IPS DF 6.9 (cell line): ENCODE data around the gene ATAD1.
A peak's percentile ranks its signal among the peaks of the same experiment; 100 is the strongest.

Experiments used
- DNase-seq: peaks from one replicate; pipeline ENCODE4 v3.0.0-alpha.2; 2013; ENCODE audit warnings: low read depth, low spot score
- H3K27ac ChIP-seq: one replicate; pipeline ENCODE4 v1.5.1; 2013; ENCODE audit warnings: low read length, control low read depth
- H3K27me3 ChIP-seq: 2 replicates; pipeline ENCODE4 v1.6.1; 2013; ENCODE audit warnings: mild to moderate bottlenecking, low read length; ENCODE audit not compliant: control insufficient read depth, insufficient read depth
- H3K36me3 ChIP-seq: 2 replicates; pipeline ENCODE4 v1.6.1; 2013; ENCODE audit warnings: low read length; ENCODE audit not compliant: control insufficient read depth, insufficient read depth
- H3K4me1 ChIP-seq: 2 replicates; pipeline ENCODE4 v1.6.1; 2013; ENCODE audit warnings: low read length; ENCODE audit not compliant: control insufficient read depth, insufficient read depth
- H3K4me3 ChIP-seq: 2 replicates; pipeline ENCODE4 v1.5.1; 2013; ENCODE audit warnings: mild to moderate bottlenecking, low read length
- H3K9me3 ChIP-seq: 2 replicates; pipeline ENCODE4 v1.6.1; 2013; ENCODE audit warnings: low read length, inconsistent platforms; ENCODE audit not compliant: control insufficient read depth, insufficient read depth
- WGBS: extraction: QIAGEN DNeasy Blood & Tissue Kit; methylation state at CpG from one replicate; pipeline ENCODE4 v1.1.7; 2013; ENCODE audit warnings: mixed read lengths, missing lambda C conversion rate; ENCODE audit not compliant: insufficient read length, insufficient coverage; 5-methylcytosine and 5-hydroxymethylcytosine counted together

ATAD1 gene

DNA sequence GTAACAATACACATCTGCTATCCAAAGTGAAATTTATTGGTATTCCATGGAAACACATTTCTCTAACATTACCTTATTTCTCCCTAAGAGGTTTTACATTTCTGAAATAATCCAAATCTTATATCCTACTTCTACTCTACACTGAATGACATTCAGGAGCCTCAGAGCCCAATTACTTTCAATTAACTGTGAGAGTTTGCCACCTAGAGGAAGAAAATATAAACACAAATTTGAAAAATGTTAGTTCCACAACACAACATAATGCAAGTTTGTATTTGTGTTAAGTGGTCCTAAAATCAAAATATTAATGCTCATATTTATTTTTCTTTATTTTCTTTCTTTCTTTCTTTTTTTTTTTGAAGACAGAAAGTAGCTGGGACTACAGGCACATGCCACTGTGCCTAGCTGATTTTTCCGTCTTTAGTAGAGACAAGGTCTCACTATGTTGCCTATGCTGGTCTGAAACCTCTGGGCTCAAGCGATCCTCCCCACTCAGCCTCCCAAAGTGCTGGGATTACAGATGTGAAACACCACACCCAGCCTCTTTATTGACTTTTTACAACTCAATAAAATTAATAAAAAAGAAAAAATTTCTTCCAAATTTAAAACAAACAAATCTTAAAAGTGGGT is 46.0 kb downstream of the ATAD1 start:
- H3K4me3 ChIP-seq, result no peak overlapping the region
- H3K9me3 ChIP-seq, result no peaks in the 10 kb centered on the region
- no peak overlapping the region for H3K27ac ChIP-seq
- peaks cover 1% of the 10 kb centered on the region; the same call in 1 of the 2 replicates for H3K4me1 ChIP-seq
- H3K27me3 ChIP-seq, result no peaks in the 10 kb centered on the region
- DNase-seq, result no peak
- H3K36me3 ChIP-seq, result no peaks in the 10 kb centered on the region
- no CpG with 5 or more reads among the region's 2 CpGs for WGBS

DNA sequence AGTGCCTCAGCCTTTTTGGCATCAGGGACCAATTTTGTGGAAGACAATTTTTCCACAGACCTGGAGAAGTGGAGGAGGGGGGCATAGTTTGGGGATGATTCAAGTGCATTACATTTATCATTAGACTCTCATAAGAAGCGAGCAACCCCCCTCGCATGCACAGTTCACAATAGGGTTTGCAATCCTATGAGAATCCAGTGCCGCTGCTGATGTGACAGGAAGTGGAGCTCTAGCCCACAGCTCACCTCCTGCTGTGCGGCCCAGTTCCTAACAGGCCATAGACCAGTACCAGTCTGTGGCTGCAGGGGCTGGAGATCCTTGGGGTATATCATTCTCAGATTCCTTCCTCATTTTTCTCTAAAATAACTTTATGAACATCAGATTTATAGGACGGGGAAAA is 50.8 kb downstream of the ATAD1 start:
- Histone ChIP-seq H3K27ac (no peak overlapping the region), H3K4me3 (no peak overlapping the region), H3K9me3 (no peaks in the 10 kb centered on the region), H3K36me3 (no peaks in the 10 kb centered on the region), H3K27me3 (no peaks in the 10 kb centered on the region), H3K4me1 (0 out of 2 replicates have a peak, but pooled peaks cover 1% of the 10 kb centered on the region)
- peak; percentile 37 for DNase-seq
- no CpG with 5 or more reads among the region's 5 CpGs for WGBS

DNA sequence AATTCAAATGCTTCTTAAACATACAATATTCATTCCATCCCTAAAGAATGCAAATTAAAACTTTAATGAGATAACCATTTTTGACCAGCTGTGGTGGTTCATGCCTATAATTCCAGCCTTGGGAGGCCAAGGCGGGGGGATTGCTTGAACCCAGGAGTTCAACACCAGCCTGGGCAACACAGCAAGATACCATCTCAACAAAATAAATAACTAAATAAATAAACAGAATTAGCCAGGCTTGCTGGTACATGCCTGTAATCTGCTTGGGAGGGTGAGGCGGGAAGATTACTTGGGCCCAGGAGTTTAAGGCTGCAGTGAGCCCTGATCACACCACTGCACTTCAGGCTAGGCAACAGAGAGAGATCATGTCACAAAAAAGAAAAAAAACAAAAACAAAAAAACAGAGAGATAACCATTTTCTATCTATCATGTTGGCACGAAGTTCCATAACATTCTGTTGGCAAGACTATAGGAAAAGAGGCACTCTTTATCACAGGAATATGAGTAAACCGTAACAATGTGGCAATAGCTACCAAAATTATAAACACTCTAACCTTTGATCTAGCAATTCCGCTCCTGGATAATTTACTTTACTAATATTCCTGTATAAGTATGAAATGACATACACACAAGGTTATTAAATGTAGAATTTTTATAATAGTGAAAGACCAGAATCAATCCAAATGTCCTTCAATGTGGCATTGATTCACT is 52.2 kb downstream of the ATAD1 start:
- WGBS, result no CpG with 5 or more reads among the region's 5 CpGs
- Histone ChIP-seq H3K4me3 (no peak overlapping the region), H3K27me3 (no peaks in the 10 kb centered on the region), H3K4me1 (0 out of 2 replicates have a peak, but pooled peaks cover 1% of the 10 kb centered on the region), H3K9me3 (no peaks in the 10 kb centered on the region), H3K27ac (no peak overlapping the region), H3K36me3 (no peaks in the 10 kb centered on the region)
- DNase-seq, result no peak

DNA sequence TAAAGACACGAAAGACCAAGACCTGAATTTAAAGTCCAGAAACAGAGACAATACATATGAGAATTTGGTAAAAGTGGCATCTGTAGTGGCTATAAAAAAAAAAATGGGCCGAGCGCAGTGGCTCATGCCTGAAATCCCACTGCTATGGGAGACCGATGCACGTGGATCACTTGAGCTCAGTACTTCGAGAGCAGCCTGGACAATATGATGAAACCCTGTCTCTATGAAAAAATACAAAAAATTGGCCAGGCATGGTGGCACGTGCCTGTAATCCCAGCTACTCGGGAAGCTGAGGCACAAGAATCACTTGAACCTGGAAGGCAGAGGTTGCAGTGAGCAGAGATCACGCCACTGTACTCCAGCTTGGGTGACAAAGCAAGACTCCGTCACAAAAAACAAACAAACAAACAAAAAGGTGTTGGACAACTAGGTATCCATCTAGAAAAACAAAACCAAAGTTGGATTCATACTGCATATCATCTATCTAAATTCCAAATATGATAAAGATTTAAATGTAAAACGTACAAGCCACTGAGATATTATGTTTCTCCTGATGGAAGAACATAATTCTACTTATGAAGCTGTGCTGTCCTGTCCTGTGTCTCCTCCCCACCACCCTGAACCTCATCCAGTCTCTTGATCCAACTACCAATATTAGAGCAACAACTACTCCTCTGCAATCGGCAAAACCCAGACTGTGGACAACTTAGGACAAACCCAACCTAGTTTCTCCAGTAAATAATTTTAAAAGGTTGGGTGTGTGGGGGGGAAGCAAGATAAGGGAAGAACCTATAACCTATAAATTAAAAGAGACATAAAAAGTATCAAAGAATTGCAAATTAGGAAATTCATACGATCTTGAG is 53.7 kb downstream of the ATAD1 start:
- Histone ChIP-seq H3K27ac (no peak overlapping the region), H3K36me3 (no peaks in the 10 kb centered on the region), H3K4me1 (0 out of 2 replicates have a peak, but pooled peaks cover 1% of the 10 kb centered on the region), H3K27me3 (no peaks in the 10 kb centered on the region), H3K9me3 (no peaks in the 10 kb centered on the region), H3K4me3 (no peak overlapping the region)
- WGBS, result no CpG with 5 or more reads among the region's 13 CpGs
- DNase-seq, result no peak

DNA sequence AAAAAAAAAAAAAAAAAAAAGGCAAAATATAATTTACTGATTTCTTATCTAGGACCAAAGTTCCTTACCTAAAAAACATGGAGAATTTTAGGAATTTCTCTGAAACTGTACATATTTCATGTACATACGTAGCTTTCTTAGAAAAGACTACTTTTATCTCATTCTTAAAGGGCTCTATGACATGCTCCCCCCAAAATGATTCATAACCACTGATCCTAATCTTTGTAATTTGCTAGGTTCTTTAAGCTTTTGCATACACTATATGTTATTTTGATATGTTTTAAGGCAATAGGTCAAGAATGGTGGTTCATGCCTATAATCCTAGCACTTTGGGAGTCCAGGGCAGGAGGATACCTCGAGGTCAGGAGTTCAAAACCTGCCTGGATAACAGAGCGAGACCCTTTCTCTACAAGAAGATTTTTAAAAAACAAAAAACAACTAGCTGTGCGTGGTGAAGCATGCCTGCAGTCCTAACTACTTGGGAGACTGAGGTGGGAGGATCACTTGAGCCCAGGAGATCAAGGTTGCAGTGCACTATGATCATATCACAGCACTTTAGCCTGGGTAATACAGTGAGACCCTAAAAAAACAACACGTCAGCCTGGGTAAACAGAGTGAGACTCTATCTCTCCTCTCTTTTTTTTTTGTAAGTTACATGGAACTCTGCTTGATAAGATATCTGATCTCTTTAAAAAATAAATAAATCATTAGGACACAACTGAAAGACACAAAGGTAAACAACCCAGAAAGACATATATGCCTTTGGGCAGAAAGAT is 54.8 kb downstream of the ATAD1 start:
- no peaks in the 10 kb centered on the region for H3K27me3 ChIP-seq
- no peaks in the 10 kb centered on the region for H3K9me3 ChIP-seq
- no peak overlapping the region for H3K27ac ChIP-seq
- no CpG with 5 or more reads among the region's 5 CpGs for WGBS
- 0 out of 2 replicates have a peak, but pooled peaks cover 1% of the 10 kb centered on the region for H3K4me1 ChIP-seq
- H3K4me3 ChIP-seq, result no peak overlapping the region
- no peaks in the 10 kb centered on the region for H3K36me3 ChIP-seq
- DNase-seq, result no peak

DNA sequence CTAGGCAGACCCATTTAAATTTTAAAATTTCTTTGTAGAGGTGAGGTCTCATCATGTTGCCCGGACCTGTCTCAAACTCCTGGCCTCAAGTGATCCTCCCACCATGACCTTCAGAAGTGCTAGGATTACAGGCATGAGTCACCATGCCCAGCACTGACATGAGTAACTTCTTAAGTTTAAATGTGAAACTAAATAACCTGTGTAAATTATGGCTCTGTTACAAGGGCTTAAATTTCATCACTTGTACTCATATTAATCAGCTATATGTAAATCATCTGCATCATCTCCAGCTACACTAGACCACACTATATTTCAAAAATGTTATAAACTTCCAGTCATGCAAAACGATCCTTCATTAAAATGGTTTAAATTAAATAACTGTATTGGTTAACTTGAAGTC is 56.1 kb downstream of the ATAD1 start:
- Histone ChIP-seq H3K4me3 (no peak overlapping the region), H3K27ac (no peak overlapping the region)

DNA sequence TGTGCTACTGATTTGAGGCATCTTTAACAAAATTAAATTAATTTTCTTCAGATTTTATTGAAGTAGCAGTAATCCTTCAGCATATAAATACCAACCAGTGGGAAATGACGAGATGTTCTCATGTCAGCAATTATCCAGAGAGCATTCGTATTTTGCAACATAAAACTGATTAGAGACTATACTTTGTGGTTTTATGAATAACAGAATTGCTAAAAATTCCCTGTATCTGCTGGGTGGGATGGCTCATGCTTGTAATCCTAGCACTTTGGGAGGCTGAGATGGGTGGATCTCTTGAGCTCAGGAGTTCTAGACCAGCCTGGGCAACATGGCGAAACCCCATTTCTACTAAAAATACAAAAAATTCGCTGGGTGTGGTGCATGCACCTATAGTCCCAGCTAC is 56.9 kb downstream of the ATAD1 start:
- no peak for DNase-seq
- no CpG with 5 or more reads among the region's 4 CpGs for WGBS
- no peak overlapping the region for H3K27ac ChIP-seq
- no peaks in the 10 kb centered on the region for H3K27me3 ChIP-seq
- no peaks in the 10 kb centered on the region for H3K36me3 ChIP-seq
- no peaks in the 10 kb centered on the region for H3K4me1 ChIP-seq
- H3K9me3 ChIP-seq, result no peaks in the 10 kb centered on the region
- H3K4me3 ChIP-seq, result no peak overlapping the region

More for the DNA sequence above, 56.1 kb downstream of the ATAD1 start:
- Histone ChIP-seq H3K4me1 (no peaks in the 10 kb centered on the region), H3K9me3 (no peaks in the 10 kb centered on the region), H3K36me3 (no peaks in the 10 kb centered on the region), H3K27me3 (no peaks in the 10 kb centered on the region)
- DNase-seq, result no peak
- WGBS, result no CpG with 5 or more reads among the region's 2 CpGs

DNA sequence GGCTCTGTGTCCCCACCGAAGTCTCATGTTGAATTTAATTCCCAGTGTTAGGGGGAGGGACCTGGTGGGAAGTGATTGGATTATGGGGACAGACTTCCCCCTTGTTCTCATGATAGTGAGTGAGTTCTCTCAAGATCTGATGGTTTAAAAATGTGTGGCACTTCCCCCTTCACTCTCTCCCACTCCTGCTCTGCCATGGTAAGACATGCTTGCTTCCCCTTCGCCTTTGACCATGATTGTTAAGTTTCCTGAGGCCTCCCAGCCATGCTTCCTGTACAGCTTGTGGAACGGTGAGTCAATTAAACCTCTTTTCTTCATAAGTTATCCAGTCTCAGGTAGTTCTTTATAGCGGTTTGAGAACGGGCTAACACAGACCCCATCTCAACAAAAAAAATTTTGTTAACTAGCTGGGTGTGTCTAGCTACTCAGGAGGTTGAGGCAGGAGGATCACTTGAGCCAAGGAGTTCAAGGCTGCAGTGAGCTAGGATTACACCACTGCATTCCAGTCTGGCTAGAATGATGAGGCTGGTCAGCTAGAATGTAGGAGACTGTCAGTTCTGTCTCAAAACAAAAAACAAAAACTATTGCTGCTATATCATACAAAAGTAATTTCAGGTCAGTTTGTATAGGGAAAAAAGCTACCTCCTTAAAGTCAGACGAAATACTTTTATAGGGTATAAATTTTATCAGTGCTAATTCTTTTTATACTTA is 57.7 kb downstream of the ATAD1 start:
- no peak for DNase-seq
- Histone ChIP-seq H3K9me3 (no peaks in the 10 kb centered on the region), H3K36me3 (no peaks in the 10 kb centered on the region), H3K4me3 (no peak overlapping the region), H3K27ac (no peak overlapping the region), H3K4me1 (no peaks in the 10 kb centered on the region), H3K27me3 (no peaks in the 10 kb centered on the region)
- WGBS, result no CpG with 5 or more reads among the region's 6 CpGs

DNA sequence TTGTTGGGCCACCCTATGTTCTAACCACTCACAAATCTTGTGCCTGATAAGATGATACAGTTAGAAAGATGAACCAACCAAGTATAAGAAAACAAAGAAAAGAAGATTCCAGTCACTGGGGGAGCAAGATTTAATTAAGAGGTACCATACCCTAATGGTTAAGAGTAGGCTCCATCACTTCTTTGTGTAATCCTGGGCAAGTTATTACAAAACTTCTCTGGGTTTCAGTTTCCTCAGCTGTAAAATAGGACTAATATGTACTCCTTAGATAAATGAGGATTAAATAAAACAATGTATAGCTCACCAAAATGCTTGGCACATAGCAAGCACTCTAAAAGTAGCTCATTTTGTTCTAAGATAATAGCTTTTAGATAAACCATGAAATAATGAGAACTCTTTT is 58.5 kb downstream of the ATAD1 start:
- Histone ChIP-seq H3K4me1 (no peaks in the 10 kb centered on the region), H3K36me3 (no peaks in the 10 kb centered on the region), H3K27ac (no peak overlapping the region), H3K27me3 (no peaks in the 10 kb centered on the region), H3K9me3 (no peaks in the 10 kb centered on the region), H3K4me3 (no peak overlapping the region)
- DNase-seq, result no peak
